Measurements from ENCODE around the gene BSN. TPM values are rescaled to one million over a fixed set of nuclear protein-coding genes. Genes with fewer than 3 reads are reported as not detected.

The BSN gene
- total and polyA plus RNA-seq, 2 experiments from 2014 or later = 0.50 to 5.1 TPM

GRCh38 chr3:49639551-49639950, 85.3 kb downstream of the BSN start:
- H3K9me2 ChIP-seq (ENCODE audit: insufficient read depth) = no peaks in the 10 kb centered on the region
- H4K20me1 ChIP-seq (replicated peaks; ENCODE audit: insufficient read depth) = no peaks in the 10 kb centered on the region
- no peaks in the 10 kb centered on the region for H3K27me3 ChIP-seq (ENCODE audit: insufficient read depth)
- H3K4me3 ChIP-seq = no peak overlapping the region
- peaks cover 4% of the 10 kb centered on the region for H3K27me3 Mint-ChIP-seq (ENCODE audit: insufficient read depth, low read depth, poor library complexity)
- no peak overlapping the region for H3K4me3 Mint-ChIP-seq
- no peak overlapping the region for H2AFZ ChIP-seq
- no peaks in the 10 kb centered on the region; the same call in 2 of the 3 replicates for H3K36me3 Mint-ChIP-seq (ENCODE audit: low read depth)
- no peaks in the 10 kb centered on the region for H3K36me3 ChIP-seq (ENCODE audit: insufficient read depth)
- ATAC-seq (no peak), DNase-seq (ENCODE audit: low spot score) (no peak)
- no peaks in the 10 kb centered on the region for H3K79me2 ChIP-seq (replicated peaks; ENCODE audit: insufficient read depth)
- no peaks in the 10 kb centered on the region for H3K4me1 ChIP-seq (ENCODE audit: insufficient read depth)
- H3F3A ChIP-seq (replicated peaks; ENCODE audit: low read depth) = no peaks in the 10 kb centered on the region
- H3K27ac ChIP-seq (ENCODE audit: low read depth) = no peak overlapping the region
- H3K9me3 Mint-ChIP-seq = no peaks in the 10 kb centered on the region
- H3K4me1 Mint-ChIP-seq = no peaks in the 10 kb centered on the region; the same call in 2 of the 3 replicates
- no peak overlapping the region for H3K4me2 ChIP-seq
- TF ChIP-seq EZH2 (IDR thresholded peaks at IDR 0.05; ENCODE audit: low read depth, unreplicated experiment) (no peak), REST (IDR thresholded peaks at IDR 0.05; ENCODE audit: unreplicated experiment) (no peak), NANOG (IDR thresholded peaks at IDR 0.05; ENCODE audit: borderline replicate concordance) (no peak), ZNF114 (CRISPR knock-in tag; IDR thresholded peaks at IDR 0.05) (no peak), POLR2AphosphoS5 (IDR thresholded peaks at IDR 0.05; ENCODE audit: low read depth) (no peak), JUNB (IDR thresholded peaks at IDR 0.05; ENCODE audit: unreplicated experiment) (no peak), EZH2phosphoT487 (IDR thresholded peaks at IDR 0.05; ENCODE audit: unreplicated experiment) (no peak), ETS1 (IDR thresholded peaks at IDR 0.05) (no peak), STAT1 (IDR thresholded peaks at IDR 0.05; ENCODE audit: unreplicated experiment) (no peak), ZNF331 (CRISPR knock-in tag; IDR thresholded peaks at IDR 0.05; ENCODE audit: low read depth) (no peak), CREB1 (CRISPR knock-in tag; IDR thresholded peaks at IDR 0.05; ENCODE audit: low read depth) (no peak)
- TF ChIP-seq, protein P1, sequence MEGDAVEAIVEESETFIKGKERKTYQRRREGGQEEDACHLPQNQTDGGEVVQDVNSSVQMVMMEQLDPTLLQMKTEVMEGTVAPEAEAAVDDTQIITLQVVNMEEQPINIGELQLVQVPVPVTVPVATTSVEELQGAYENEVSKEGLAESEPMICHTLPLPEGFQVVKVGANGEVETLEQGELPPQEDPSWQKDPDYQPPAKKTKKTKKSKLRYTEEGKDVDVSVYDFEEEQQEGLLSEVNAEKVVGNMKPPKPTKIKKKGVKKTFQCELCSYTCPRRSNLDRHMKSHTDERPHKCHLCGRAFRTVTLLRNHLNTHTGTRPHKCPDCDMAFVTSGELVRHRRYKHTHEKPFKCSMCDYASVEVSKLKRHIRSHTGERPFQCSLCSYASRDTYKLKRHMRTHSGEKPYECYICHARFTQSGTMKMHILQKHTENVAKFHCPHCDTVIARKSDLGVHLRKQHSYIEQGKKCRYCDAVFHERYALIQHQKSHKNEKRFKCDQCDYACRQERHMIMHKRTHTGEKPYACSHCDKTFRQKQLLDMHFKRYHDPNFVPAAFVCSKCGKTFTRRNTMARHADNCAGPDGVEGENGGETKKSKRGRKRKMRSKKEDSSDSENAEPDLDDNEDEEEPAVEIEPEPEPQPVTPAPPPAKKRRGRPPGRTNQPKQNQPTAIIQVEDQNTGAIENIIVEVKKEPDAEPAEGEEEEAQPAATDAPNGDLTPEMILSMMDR (conservative IDR thresholded peaks at IDR 0.05; ENCODE audit: low read depth in 2 of 2) = no peak
- TF ChIP-seq, protein P2, sequence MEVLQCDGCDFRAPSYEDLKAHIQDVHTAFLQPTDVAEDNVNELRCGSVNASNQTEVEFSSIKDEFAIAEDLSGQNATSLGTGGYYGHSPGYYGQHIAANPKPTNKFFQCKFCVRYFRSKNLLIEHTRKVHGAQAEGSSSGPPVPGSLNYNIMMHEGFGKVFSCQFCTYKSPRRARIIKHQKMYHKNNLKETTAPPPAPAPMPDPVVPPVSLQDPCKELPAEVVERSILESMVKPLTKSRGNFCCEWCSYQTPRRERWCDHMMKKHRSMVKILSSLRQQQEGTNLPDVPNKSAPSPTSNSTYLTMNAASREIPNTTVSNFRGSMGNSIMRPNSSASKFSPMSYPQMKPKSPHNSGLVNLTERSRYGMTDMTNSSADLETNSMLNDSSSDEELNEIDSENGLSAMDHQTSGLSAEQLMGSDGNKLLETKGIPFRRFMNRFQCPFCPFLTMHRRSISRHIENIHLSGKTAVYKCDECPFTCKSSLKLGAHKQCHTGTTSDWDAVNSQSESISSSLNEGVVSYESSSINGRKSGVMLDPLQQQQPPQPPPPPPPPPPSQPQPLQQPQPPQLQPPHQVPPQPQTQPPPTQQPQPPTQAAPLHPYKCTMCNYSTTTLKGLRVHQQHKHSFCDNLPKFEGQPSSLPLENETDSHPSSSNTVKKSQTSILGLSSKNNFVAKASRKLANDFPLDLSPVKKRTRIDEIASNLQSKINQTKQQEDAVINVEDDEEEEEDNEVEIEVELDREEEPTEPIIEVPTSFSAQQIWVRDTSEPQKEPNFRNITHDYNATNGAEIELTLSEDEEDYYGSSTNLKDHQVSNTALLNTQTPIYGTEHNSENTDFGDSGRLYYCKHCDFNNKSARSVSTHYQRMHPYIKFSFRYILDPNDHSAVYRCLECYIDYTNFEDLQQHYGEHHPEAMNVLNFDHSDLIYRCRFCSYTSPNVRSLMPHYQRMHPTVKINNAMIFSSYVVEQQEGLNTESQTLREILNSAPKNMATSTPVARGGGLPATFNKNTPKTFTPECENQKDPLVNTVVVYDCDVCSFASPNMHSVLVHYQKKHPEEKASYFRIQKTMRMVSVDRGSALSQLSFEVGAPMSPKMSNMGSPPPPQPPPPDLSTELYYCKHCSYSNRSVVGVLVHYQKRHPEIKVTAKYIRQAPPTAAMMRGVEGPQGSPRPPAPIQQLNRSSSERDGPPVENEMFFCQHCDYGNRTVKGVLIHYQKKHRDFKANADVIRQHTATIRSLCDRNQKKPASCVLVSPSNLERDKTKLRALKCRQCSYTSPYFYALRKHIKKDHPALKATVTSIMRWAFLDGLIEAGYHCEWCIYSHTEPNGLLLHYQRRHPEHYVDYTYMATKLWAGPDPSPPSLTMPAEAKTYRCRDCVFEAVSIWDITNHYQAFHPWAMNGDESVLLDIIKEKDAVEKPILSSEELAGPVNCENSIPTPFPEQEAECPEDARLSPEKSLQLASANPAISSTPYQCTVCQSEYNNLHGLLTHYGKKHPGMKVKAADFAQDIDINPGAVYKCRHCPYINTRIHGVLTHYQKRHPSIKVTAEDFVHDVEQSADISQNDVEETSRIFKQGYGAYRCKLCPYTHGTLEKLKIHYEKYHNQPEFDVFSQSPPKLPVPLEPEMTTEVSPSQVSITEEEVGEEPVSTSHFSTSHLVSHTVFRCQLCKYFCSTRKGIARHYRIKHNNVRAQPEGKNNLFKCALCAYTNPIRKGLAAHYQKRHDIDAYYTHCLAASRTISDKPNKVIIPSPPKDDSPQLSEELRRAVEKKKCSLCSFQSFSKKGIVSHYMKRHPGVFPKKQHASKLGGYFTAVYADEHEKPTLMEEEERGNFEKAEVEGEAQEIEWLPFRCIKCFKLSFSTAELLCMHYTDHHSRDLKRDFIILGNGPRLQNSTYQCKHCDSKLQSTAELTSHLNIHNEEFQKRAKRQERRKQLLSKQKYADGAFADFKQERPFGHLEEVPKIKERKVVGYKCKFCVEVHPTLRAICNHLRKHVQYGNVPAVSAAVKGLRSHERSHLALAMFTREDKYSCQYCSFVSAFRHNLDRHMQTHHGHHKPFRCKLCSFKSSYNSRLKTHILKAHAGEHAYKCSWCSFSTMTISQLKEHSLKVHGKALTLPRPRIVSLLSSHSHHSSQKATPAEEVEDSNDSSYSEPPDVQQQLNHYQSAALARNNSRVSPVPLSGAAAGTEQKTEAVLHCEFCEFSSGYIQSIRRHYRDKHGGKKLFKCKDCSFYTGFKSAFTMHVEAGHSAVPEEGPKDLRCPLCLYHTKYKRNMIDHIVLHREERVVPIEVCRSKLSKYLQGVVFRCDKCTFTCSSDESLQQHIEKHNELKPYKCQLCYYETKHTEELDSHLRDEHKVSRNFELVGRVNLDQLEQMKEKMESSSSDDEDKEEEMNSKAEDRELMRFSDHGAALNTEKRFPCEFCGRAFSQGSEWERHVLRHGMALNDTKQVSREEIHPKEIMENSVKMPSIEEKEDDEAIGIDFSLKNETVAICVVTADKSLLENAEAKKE (CRISPR knock-in tag; IDR thresholded peaks at IDR 0.05) = no peak
- no peak overlapping the region for H3K27ac Mint-ChIP-seq
